T-helper 17 cell (primary cell): ENCODE measurements around the gene TMEM18. TPM values are rescaled to one million over a fixed set of nuclear protein-coding genes. Genes with fewer than 3 reads are reported as not detected.

Experiments
- ATAC-seq: fragments of 150-1000 bp; cut with Tn5 transposase; 2 replicates; pipeline ENCODE4 v1.10.0; 2021; ENCODE audit warnings: mild to moderate bottlenecking, moderate library complexity
- DNase-seq, 3 donors: peaks; one replicate each; pipeline versions ENCODE4 v3.0.0 to v3.0.0-alpha.2; 2020 to 2021
- H3K9me3 ChIP-seq: one replicate; pipeline ENCODE4 v1.7.0; 2013; ENCODE audit warnings: low read length, mild to moderate bottlenecking; ENCODE audit not compliant: control insufficient read depth, poor library complexity, severe bottlenecking
- H3K27ac Mint-ChIP-seq: one replicate; pipeline ENCODE4 v1.8.0; 2022; ENCODE audit warnings: mild to moderate bottlenecking, moderate library complexity, mixed read lengths
- H3K27me3 Mint-ChIP-seq: one replicate; pipeline ENCODE4 v1.8.0; 2022; ENCODE audit warnings: mixed read lengths
- H3K36me3 Mint-ChIP-seq: one replicate; pipeline ENCODE4 v1.8.0; 2022; ENCODE audit warnings: low read depth, mixed read lengths
- H3K4me1 Mint-ChIP-seq: one replicate; pipeline ENCODE4 v1.8.0; 2022; ENCODE audit warnings: mild to moderate bottlenecking, mixed read lengths
- H3K4me3 Mint-ChIP-seq: one replicate; pipeline ENCODE4 v1.8.0; 2022; ENCODE audit warnings: mild to moderate bottlenecking, moderate library complexity, mixed read lengths
- total RNA-seq, 4 donors: library from RNA in 2 of 4; stranded (reverse) in 2 of 4; gene quantifications; one replicate each; pipeline ENCODE4 v1.2.3 and lab custom pipeline; 2022 to 2026

The TMEM18 gene
- total RNA-seq, 2 donors from 2014 or later, result 29.3 to 34.3 TPM

GRCh38 chr2:651951-652373 lies 25.2 kb downstream of the TMEM18 start:
- peaks cover 8% of the 10 kb centered on the region for H3K27me3 Mint-ChIP-seq
- DNase-seq (no peak), ATAC-seq (no peak)
- H3K9me3 ChIP-seq, result no peaks in the 10 kb centered on the region
- H3K4me1 Mint-ChIP-seq, result peaks cover 35% of the 10 kb centered on the region
- H3K4me3 Mint-ChIP-seq, result no peak overlapping the region
- H3K27ac Mint-ChIP-seq, result no peak overlapping the region
- no peaks in the 10 kb centered on the region for H3K36me3 Mint-ChIP-seq

DNA sequence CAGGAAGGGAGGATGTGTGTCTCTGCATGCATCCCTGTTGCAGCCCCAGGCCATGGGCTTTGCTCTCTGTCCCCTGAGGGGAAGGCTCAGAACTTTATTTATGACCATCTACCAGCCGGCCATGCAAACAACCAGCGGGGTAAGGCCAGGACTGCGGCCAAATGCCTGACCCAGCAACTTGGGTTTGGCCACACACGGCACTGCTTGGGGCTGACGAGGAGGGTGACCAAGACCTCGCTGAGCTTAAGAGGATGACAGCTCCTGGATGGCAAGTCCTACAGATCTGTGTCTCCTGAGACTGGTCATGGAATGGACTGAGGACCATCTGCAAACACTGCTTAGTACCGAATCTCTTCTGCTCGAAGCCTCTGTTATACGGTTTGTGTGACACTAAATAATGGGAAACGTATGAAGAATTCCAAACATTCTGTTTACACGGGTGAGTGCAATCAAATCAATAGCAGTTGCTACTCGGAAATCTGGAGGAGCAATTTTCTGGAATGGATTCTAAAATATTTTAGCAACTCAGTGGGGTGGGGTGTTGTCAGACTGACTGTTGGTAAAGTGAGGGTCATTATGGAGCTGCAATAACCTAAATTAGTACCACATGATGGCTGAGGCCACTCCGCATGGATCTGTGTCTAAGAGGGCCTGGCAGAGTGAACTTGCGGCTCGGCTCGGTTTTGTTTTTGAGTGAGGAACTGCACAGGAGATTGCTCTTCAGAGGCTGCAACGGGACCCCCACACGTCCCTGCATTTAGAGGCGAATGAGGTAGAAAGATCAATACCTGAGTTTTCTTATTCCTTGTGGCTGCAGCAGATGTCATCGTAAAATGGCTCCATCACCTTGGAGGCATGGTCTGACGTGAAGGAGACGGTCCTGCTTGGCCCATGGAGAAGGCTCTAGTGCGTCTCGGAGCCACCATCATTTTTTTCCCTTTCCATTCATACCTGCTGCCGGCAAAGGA lies 26.6 kb downstream of the TMEM18 start:
- Mint-ChIP-seq H3K27ac (no peak overlapping the region), H3K4me3 (no peak overlapping the region), H3K4me1 (peaks cover 25% of the 10 kb centered on the region), H3K36me3 (no peaks in the 10 kb centered on the region), H3K27me3 (peaks cover 19% of the 10 kb centered on the region)
- ATAC-seq (no peak), DNase-seq (no peak)
- H3K9me3 ChIP-seq, result no peaks in the 10 kb centered on the region

DNA sequence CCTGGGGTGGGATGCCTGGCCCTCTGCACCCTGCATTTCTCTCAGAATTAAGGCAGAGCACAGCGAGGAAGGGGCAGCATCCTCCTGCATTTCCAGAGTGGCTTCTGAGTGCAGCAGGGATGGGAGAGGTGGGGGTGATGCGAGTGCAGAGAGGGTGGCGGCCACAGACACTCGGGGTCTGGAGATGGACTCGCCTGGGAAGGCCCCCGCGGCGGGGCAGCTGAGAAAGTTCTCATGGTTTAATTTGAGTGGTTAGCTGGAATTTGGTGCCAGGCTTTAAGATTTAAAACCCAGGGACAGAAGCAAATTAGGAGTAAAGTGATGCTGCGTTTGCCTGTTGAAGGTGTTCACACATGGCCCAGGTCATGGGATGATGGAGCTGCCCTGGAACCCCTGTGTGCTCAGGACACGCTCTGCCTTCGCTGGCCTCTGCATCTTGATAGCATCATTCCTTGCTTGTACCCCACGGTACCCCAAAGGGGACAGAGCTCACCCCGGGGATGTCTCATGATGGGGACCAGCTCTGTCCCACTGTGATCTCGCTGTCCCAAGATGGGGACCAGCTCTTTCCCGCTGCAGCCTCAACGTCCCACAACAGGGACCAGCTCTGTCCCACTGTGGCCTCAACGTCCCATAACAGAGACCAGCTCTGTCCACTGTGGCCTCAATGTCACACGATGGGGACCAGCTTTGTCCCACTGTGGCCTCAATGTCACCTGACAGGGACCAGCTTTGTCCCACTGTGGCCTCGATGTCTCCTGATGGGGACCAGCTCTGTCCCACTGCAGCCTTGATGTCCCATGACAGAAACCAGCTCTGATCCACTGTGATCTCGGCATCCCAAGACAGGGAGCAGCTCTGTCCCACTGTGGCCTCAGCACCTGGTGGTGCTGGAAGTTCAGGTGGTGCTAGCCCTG lies 27.5 kb downstream of the TMEM18 start:
- no peaks in the 10 kb centered on the region for H3K36me3 Mint-ChIP-seq
- peaks cover 18% of the 10 kb centered on the region for H3K4me1 Mint-ChIP-seq
- H3K27ac Mint-ChIP-seq, result no peak overlapping the region
- no peak for DNase-seq
- ATAC-seq, result no peak
- no peak overlapping the region for H3K4me3 Mint-ChIP-seq
- no peaks in the 10 kb centered on the region for H3K9me3 ChIP-seq
- peaks cover 23% of the 10 kb centered on the region for H3K27me3 Mint-ChIP-seq

DNA sequence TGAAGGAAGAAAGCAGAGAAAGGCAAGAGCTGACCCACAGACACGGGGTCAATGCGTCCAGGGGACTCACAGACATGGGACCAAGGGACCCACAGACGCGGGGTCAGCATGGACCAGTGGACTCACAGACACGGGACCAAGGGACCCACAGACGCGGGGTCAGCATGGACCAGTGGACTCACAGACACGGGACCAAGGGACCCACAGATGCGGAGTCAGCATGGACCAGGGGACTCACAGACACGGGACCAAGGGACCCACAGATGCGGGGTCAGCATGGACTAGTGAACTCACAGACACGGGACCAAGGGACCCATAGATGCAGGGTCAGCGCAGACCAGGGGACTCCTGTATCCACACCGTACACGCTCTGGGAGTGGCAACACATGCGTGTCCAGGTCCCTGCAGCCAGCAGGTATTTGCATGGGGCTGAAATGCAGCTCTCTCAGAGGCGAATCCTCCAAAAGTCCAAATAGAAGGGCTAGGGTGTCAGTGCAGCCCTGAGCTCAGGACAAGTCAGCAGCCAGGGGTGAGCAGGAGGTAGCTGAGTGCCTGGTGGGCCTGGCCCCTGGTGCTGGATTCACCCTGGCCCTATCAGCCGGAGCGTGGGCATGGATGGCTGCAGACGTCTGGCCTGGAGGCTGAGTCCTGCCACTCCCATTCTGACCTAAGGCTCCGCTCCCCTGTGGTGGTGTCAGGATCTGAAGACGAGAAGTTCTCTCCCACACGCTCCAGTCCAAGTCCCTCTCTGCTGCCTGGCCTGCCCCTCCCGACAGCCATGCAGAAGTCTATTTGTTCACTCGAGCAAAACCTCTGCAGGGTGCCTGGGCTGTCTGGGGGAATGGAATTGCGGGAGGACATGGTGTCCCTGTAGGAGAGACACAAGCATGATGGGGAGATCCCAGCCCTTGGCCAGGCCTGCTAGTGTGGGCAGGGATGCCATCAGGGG lies 28.5 kb downstream of the TMEM18 start:
- ATAC-seq (no peak), DNase-seq (no peak)
- Mint-ChIP-seq H3K4me3 (no peak overlapping the region), H3K27me3 (peaks cover 33% of the 10 kb centered on the region), H3K27ac (no peak overlapping the region), H3K4me1 (peaks cover 19% of the 10 kb centered on the region), H3K36me3 (peaks cover 3% of the 10 kb centered on the region)
- no peaks in the 10 kb centered on the region for H3K9me3 ChIP-seq

DNA sequence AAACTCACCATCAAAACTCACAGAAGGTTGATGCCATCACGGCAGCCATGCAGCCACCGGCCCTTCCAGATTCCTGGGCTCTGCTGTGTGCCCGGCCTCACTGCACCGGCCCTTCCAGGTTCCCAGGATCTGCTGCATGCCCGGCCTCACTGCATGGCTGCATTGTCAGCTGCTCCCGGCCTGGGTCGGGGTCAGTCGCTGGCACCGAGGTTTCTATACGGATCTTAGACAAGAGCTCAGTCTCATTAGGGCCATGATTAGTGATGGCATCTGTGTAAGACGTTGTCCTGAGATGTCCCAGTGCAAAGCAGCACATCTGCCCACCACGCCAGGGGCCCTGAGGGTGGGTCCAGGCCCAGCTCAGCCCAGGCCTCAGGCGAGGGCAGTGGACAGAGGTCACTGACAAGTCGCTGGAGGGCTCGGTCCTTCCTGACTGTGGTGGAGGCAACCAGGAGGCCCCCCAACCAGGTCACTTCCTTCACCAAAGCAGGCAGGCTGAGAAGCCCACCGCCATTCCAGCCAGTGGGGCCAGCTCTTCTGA lies 29.4 kb downstream of the TMEM18 start:
- no peaks in the 10 kb centered on the region for H3K9me3 ChIP-seq
- DNase-seq (no peak), ATAC-seq (no peak)
- Mint-ChIP-seq H3K27me3 (peaks cover 35% of the 10 kb centered on the region), H3K27ac (no peak overlapping the region), H3K36me3 (peaks cover 3% of the 10 kb centered on the region), H3K4me1 (peaks cover 14% of the 10 kb centered on the region), H3K4me3 (no peak overlapping the region)

DNA sequence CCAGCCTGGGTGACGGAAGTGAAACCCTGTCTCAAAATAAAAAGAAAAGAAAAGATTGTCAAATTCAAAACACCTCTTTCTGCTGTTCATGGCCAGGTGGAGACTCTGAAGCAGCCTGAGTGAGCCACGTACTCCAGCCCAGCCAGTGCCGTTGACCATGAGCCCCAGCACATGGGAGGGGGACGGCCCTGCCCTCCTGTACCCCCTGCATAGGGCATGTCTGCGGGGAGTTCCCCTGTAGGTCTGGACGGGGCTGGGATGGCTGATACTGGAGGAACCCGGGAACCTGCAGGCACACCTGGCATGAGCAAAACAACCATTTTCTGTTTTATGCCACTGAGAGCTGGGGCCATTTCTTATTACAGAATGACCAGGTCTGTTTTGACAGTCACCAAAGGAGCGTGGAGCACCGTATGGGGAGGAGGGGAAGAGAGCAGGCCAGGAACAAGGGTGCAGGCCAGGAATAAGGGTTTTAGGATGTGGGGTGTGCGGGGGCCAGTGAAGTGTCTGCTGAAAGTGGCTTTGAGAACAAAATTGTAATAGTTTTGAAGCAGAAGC lies 30.1 kb downstream of the TMEM18 start:
- peaks cover 12% of the 10 kb centered on the region for H3K4me1 Mint-ChIP-seq
- peaks cover 3% of the 10 kb centered on the region for H3K36me3 Mint-ChIP-seq
- no peak overlapping the region for H3K4me3 Mint-ChIP-seq
- ATAC-seq (no peak), DNase-seq (no peak)
- peaks cover 35% of the 10 kb centered on the region for H3K27me3 Mint-ChIP-seq
- H3K9me3 ChIP-seq, result no peaks in the 10 kb centered on the region
- H3K27ac Mint-ChIP-seq, result peak overlapping the region; percentile 39

DNA sequence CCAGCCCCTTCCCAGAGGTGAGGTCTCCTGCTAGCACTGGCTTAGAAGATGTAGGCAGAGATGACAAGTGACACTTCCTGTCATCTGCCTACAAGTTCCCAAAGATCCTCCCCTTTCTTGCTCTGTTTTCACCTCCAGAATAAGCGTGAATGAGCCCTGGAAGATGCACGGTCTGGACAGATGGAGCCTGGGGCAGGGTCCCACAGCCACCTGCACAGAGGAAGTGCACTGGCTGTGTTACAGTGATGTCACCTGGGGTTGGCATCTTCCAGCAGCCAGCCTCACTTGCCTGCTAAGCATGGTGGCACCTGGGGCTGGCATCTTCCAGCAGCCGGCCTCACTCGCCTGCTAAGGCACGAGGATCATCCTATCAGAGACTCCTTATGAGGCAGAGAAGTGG lies 32.3 kb downstream of the TMEM18 start:
- ATAC-seq, result no peak
- H3K9me3 ChIP-seq, result no peaks in the 10 kb centered on the region
- no peak for DNase-seq
- Mint-ChIP-seq H3K4me3 (no peak overlapping the region), H3K4me1 (peaks cover 10% of the 10 kb centered on the region), H3K27me3 (peaks cover 35% of the 10 kb centered on the region), H3K36me3 (peaks cover 3% of the 10 kb centered on the region), H3K27ac (no peak overlapping the region)

GRCh38 chr2:643761-644160 lies 33.4 kb downstream of the TMEM18 start:
- H3K4me1 Mint-ChIP-seq, result peaks cover 10% of the 10 kb centered on the region
- peaks cover 3% of the 10 kb centered on the region for H3K36me3 Mint-ChIP-seq
- no peak overlapping the region for H3K27ac Mint-ChIP-seq
- no peaks in the 10 kb centered on the region for H3K9me3 ChIP-seq
- DNase-seq (no peak), ATAC-seq (no peak)
- H3K4me3 Mint-ChIP-seq, result no peak overlapping the region
- peaks cover 35% of the 10 kb centered on the region for H3K27me3 Mint-ChIP-seq

GRCh38 chr2:643334-643733 lies 33.9 kb downstream of the TMEM18 start:
- H3K9me3 ChIP-seq, result no peaks in the 10 kb centered on the region
- ATAC-seq (no peak), DNase-seq (no peak)
- peaks cover 35% of the 10 kb centered on the region for H3K27me3 Mint-ChIP-seq
- no peak overlapping the region for H3K4me3 Mint-ChIP-seq
- H3K27ac Mint-ChIP-seq, result no peak overlapping the region
- H3K4me1 Mint-ChIP-seq, result peaks cover 10% of the 10 kb centered on the region
- H3K36me3 Mint-ChIP-seq, result peaks cover 3% of the 10 kb centered on the region

GRCh38 chr2:641872-642815 lies 35.1 kb downstream of the TMEM18 start:
- no peaks in the 10 kb centered on the region for H3K9me3 ChIP-seq
- ATAC-seq (no peak), DNase-seq (no peak)
- Mint-ChIP-seq H3K36me3 (peaks cover 3% of the 10 kb centered on the region), H3K27ac (no peak overlapping the region), H3K4me1 (peaks cover 10% of the 10 kb centered on the region), H3K27me3 (peaks cover 32% of the 10 kb centered on the region), H3K4me3 (no peak overlapping the region)

DNA sequence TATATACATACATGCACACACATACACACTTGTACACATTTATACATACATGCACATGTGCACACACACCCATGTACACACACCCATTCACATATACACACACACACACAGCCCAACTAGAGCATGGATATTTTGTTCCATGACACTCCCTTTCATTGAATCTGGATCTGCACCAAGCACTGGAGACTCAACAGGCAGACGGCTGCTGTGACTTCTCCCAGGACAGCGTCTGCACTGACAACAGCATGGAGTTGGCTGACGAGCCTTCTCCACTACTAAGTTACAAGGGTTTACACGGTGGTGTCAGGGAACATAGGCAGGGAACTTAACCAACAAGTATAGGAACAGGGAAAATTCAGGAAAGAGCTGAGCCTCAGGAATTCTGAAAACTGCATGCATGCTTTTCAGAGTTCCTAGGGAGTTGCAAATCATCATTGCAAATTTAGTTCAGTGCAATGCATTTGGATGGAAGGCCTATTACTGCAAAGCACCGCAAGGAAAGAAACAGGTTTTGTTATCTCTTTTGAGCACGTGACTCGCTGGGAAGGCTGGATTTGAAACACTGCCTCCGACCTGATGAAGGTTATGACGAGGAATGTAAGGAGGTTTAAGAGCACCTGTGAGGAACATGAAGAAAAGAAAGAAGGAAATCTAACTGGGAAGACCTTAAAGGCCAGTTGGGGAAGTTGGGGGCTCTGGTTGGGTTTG lies 35.9 kb downstream of the TMEM18 start:
- Mint-ChIP-seq H3K4me3 (no peak overlapping the region), H3K36me3 (peaks cover 3% of the 10 kb centered on the region), H3K4me1 (peaks cover 12% of the 10 kb centered on the region), H3K27me3 (peaks cover 24% of the 10 kb centered on the region), H3K27ac (no peak overlapping the region)
- DNase-seq (no peak), ATAC-seq (no peak)
- no peaks in the 10 kb centered on the region for H3K9me3 ChIP-seq
